AG10803 (cell line): Measurements from ENCODE around the gene DCLK2.
A peak's percentile ranks its signal among the peaks of the same experiment; 100 is the strongest.

ENCODE experiments used
- DNase-seq: peaks from one replicate; pipeline ENCODE4 v3.0.0; 2010; ENCODE audit warnings: low read depth
- H3K4me3 ChIP-seq: 2 replicates; pipeline ENCODE4 v1.5.1; 2011; ENCODE audit warnings: mild to moderate bottlenecking, low read length, control low read depth
- CTCF ChIP-seq: conservative IDR thresholded peaks from 2 replicates; pipeline ENCODE4 v1.5.1; 2011; ENCODE audit warnings: mild to moderate bottlenecking, low read length, control low read depth, inconsistent platforms

Gene DCLK2

DNA sequence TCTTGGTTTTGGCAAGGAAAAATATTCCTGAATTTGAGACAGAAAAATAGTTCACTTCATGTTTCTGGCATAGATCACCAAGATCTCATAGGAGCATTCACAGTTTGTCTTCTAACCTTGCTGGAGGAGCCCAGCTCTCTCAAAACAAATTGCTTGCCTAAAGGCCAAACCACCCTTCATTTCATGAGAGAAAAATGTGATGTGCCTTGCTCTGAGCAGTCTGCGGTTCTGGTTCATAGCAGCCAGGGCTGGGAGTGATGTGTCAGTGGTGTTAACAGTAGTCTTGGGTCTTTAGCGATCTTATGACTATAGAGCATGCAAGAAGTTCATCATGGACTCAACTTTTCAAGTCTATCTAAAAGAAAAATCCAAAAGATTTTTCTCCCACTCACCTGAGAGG is 183.3 kb downstream of the DCLK2 start:
- DNase-seq = peak; percentile 49
- TF ChIP-seq CTCF = no peak
- H3K4me3 ChIP-seq = no peak overlapping the region

GRCh38 chr4:150262611-150263010 is 184.4 kb downstream of the DCLK2 start:
- H3K4me3 ChIP-seq = no peak overlapping the region
- no peak for DNase-seq
- TF ChIP-seq CTCF = no peak

DNA sequence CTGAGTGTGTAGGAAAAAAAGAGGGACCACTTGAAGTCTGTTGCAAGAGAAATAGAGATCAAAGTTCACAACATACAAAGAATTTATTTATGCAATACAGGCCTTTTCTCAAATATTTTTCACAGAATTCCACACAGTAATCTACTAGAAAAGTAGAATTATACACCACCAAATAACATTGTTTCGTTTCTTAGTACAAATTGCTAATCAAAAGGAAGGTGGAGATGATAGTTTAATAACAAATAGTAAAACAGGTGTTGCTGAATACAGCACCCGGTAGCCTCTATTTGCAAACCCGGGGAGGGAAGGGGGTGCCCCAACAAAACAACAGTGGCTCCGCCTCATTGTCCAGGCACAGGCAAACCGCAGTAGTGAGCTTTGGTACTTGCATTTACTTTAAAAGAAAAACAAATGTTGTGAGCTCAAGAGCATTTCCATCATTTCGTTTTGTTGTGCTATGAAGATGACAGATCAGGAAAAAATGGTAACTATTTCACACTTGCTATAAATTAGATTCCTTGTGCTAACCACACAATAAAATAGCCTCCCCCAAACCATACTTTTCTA is 186.4 kb downstream of the DCLK2 start:
- DNase-seq = peak; percentile 66
- no peak for TF ChIP-seq CTCF
- no peak overlapping the region for H3K4me3 ChIP-seq

- H3K4me3 ChIP-seq = no peak overlapping the region
- peak; percentile 28 for DNase-seq
- no peak for TF ChIP-seq CTCF
Observed at GRCh38 chr4:150265806-150266205, 187.6 kb downstream of the DCLK2 start.

- DNase-seq = no peak
- no peak overlapping the region for H3K4me3 ChIP-seq
- no peak for TF ChIP-seq CTCF
Observed at GRCh38 chr4:150268444-150268843, 190.2 kb downstream of the DCLK2 start.

GRCh38 chr4:150278206-150278605 is 200.0 kb downstream of the DCLK2 start:
- no peak for TF ChIP-seq CTCF
- H3K4me3 ChIP-seq = no peak overlapping the region
- DNase-seq = no peak

- no peak; the same call in 1 of the 2 replicates for TF ChIP-seq CTCF
- H3K4me3 ChIP-seq = peak overlapping the region; percentile 18; the same call in 1 of the 2 replicates
- peak; percentile 88 for DNase-seq
Observed at GRCh38 chr4:150280081-150280895, 202.0 kb downstream of the DCLK2 start.
